Mammary epithelial cell (primary cell): ENCODE measurements around the gene TNFRSF13B.
"Not testable (repeated sequence)": the region's sequence is repeated elsewhere in the genome, so short reads cannot be mapped to it uniquely, and the experiment has no call there.

Experiments
- CTCF ChIP-seq, 2 donors: IDR thresholded peaks in 1 of 2; conservative IDR thresholded peaks in 1 of 2; 2 replicates each; pipeline ENCODE4 v1.5.1; 2011 to 2012; ENCODE audit warnings: inconsistent platforms in 2 of 2, low read length in 2 of 2, mild to moderate bottlenecking in 2 of 2, control low read depth in 1 of 2, low read depth in 1 of 2; ENCODE audit not compliant: insufficient read depth in 1 of 2; ENCODE audit errors: extremely low read depth in 1 of 2
- EZH2 ChIP-seq: IDR thresholded peaks from 2 replicates; pipeline ENCODE4 v1.6.1; 2012; ENCODE audit warnings: low read length, inconsistent platforms, borderline replicate concordance

- TF ChIP-seq EZH2; CTCF (conservative IDR thresholded peaks at IDR 0.05 in 1 of 2, IDR thresholded peaks at IDR 0.05 in 1 of 2; ENCODE audit: extremely low read depth in 1 of 2, insufficient read depth in 1 of 2, low read depth in 1 of 2, low read length in 2 of 2): not testable (repeated sequence)
Measured at GRCh38 chr17:17013828-17014747, 42.2 kb upstream of the TNFRSF13B start.
